GM19397 (cell line): ENCODE data around the gene PNLIPRP3.
"Not testable (repeated sequence)": the region's sequence is repeated elsewhere in the genome, so short reads cannot be mapped to it uniquely, and the experiment has no call there.

Experiments used
- ATAC-seq: cut with Tn5 transposase; IDR thresholded peaks from one replicate; pipeline ENCODE4 v1.9.1; 2021; ENCODE audit warnings: mild to moderate bottlenecking, moderate library complexity; ENCODE audit not compliant: unreplicated experiment

The PNLIPRP3 gene

GRCh38 chr10:116427671-116428070 is at the start of gene PNLIPRP3:
Gene PNLIPRP3, plus strand, starts transcription at chr10:116427847. Its CDS starts 166 bp downstream, at chr10:116428013.
- ATAC-seq = no peak

GRCh38 chr10:116382290-116382689 is 45.4 kb upstream of the PNLIPRP3 start:
- no peak for ATAC-seq

GRCh38 chr10:116385311-116385710 is 42.3 kb upstream of the PNLIPRP3 start:
- ATAC-seq = no peak

- no peak for ATAC-seq
These were observed 41.4 kb upstream of the PNLIPRP3 start for GRCh38 chr10:116385994-116386809.

GRCh38 chr10:116393246-116393831 is 34.3 kb upstream of the PNLIPRP3 start:
- ATAC-seq = not testable (repeated sequence)

GRCh38 chr10:116395223-116395985 is 32.2 kb upstream of the PNLIPRP3 start:
- no peak for ATAC-seq

GRCh38 chr10:116398224-116398623 is 29.4 kb upstream of the PNLIPRP3 start:
- ATAC-seq = no peak

- ATAC-seq = no peak
These were observed 24.8 kb upstream of the PNLIPRP3 start for GRCh38 chr10:116402858-116403257.

GRCh38 chr10:116403740-116404250 is 23.9 kb upstream of the PNLIPRP3 start:
- no peak for ATAC-seq

GRCh38 chr10:116408719-116409118 is 18.9 kb upstream of the PNLIPRP3 start:
- ATAC-seq = no peak

- no peak for ATAC-seq
These were observed 17.3 kb upstream of the PNLIPRP3 start for GRCh38 chr10:116410351-116410750.

GRCh38 chr10:116417821-116418220 is 9.8 kb upstream of the PNLIPRP3 start:
- no peak for ATAC-seq

- no peak for ATAC-seq
These were observed 9.3 kb upstream of the PNLIPRP3 start for GRCh38 chr10:116418389-116418788.

GRCh38 chr10:116421815-116422214 is 5.8 kb upstream of the PNLIPRP3 start:
- no peak for ATAC-seq

- ATAC-seq = no peak
These were observed 1.8 kb downstream of the PNLIPRP3 start for GRCh38 chr10:116429288-116429977.

GRCh38 chr10:116430288-116430687 is 2.6 kb downstream of the PNLIPRP3 start:
- no peak for ATAC-seq

GRCh38 chr10:116431598-116431997 is 4.0 kb downstream of the PNLIPRP3 start:
- no peak for ATAC-seq

- ATAC-seq = no peak
These were observed 9.5 kb downstream of the PNLIPRP3 start for GRCh38 chr10:116437076-116437692.

- no peak for ATAC-seq
These were observed 12.8 kb downstream of the PNLIPRP3 start for GRCh38 chr10:116440330-116441030.
